H1 (cell line): ENCODE measurements around the gene EPHA7. TPM values are rescaled to one million over a fixed set of nuclear protein-coding genes. Genes with fewer than 3 reads are reported as not detected.

Source experiments
- BCL11A ChIP-seq, 2 experiments: IDR thresholded peaks; one replicate each; pipeline ENCODE4 v1.6.1; 2011; ENCODE audit warnings: low read depth in 2 of 2, low read length in 2 of 2, mild to moderate bottlenecking in 2 of 2
- polyA plus RNA-seq, 7 experiments: library from polyadenylated mRNA; depleted of rRNA in 3 of 7; stranded (reverse) in 5 of 7; unstranded in 2 of 7; fragments of >200 nt in 5 of 7; fragments of 200-250 nt in 2 of 7; gene quantifications; 1 replicate in 5 of 7; 2 replicates in 1 of 7; 4 replicates in 1 of 7; pipeline versions ENCODE4 v1.2.1 to v1.2.3, GENCODE V29; 2011 to 2013; ENCODE audit warnings: missing spikeins in 2 of 7, mixed read lengths in 2 of 7
- total RNA-seq: library from RNA; stranded (reverse); fragmentation: NEBNext Ultra II Directional; extraction: Animal tissue kit (Norgen Biotek cat#: 25700); gene quantifications from 2 replicates; pipeline ENCODE4 v1.2.1, GENCODE V29; 2021

EPHA7 gene
- total and polyA plus RNA-seq, 2 of the 8 experiments (the other 6 are each of a cell fraction or from before 2014, with no cell fraction given): 1.3 to 6.8 TPM

DNA sequence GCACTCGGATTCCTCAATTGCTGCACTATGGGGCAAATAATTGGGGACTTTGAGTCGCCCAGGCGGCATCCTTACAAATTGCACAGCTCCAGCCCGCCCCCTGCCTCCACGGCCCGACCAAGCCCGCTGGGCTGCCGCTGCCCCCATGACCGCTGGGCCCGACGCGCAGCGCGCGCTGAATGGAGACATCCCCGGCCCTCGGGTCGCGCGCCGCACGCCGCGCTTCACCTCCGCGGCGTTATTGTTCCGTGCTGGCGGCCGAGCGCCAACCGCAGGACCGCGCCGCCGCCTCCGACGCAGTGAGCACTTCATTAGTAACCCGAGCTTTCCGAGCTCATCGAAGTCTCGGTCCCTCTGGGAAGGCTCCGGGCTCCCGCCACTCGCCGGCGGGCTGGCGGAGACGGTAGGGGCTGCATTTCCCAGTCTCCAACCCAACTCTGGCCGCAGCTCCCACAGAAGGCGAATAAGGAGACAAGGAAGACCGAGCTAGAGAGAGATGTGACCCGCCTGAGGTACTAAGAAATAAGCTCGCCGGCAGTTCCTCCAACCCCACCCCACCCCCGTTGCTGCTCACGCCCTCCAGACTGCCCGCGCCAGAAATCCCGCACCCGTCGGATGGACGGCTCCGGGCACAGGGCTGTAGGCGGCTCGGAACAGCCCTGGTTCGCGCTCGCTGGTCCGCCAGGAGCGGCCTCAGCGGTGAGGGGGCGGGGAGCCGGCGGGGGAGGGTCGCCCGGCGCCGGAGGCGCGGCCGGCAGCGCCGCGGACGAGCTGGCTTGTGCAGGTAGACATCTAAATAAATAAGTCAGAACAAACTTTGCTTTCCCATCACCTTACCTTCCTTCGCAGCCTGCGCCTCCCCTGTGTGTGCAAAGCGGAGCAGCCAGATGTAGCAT, 703 bp downstream of the EPHA7 start (continued):
- TF ChIP-seq BCL11A (IDR thresholded peaks at IDR 0.05; ENCODE audit: low read depth in 2 of 2, low read length in 2 of 2): no peak
